Cortex of kidney (tissue), 1 donor: ENCODE measurements around the gene CD4.
"Not testable (repeated sequence)": the region's sequence is repeated elsewhere in the genome, so short reads cannot be mapped to it uniquely, and the experiment has no call there.

Experiments used
- DNase-seq: peaks from one replicate; lab custom pipeline; 2025; lab: John Stamatoyannopoulos, UW

Gene CD4

GRCh38 chr12:6788972-6789924 lies at the start of gene CD4:
Gene CD4 (plus strand): TSS chr12:6789528. CDS start chr12:6800139, 10,611 bp downstream.
- DNase-seq: no peak

- not testable (repeated sequence) for DNase-seq
Measured at GRCh38 chr12:6742080-6742479, 47.2 kb upstream of the CD4 start.

DNA sequence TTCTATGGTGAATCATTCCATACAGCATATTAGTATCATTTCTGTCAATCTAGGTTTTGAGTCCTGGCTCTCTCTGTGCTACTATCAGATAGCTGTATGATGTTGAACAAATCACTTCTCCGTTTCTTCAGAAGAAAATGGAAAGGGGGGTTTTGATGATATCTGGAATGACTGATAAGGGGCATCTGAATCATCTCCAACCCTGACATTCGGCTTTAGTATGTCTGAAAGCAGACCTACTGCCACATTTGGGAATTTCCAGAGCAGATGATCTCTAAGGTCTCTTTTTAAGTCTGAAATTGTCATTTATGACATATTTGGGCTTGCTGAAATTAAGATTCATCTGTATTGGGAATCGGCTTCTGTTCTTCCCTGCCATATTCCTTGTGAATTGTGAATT lies 46.5 kb upstream of the CD4 start:
- DNase-seq: no peak

- not testable (repeated sequence) for DNase-seq
Measured at GRCh38 chr12:6743300-6743699, 46.0 kb upstream of the CD4 start.

GRCh38 chr12:6745741-6746525 lies 43.4 kb upstream of the CD4 start:
- DNase-seq: no peak

- DNase-seq: no peak
Measured at GRCh38 chr12:6747216-6747615, 42.1 kb upstream of the CD4 start.

GRCh38 chr12:6748761-6749160 lies 40.6 kb upstream of the CD4 start:
- no peak for DNase-seq

DNA sequence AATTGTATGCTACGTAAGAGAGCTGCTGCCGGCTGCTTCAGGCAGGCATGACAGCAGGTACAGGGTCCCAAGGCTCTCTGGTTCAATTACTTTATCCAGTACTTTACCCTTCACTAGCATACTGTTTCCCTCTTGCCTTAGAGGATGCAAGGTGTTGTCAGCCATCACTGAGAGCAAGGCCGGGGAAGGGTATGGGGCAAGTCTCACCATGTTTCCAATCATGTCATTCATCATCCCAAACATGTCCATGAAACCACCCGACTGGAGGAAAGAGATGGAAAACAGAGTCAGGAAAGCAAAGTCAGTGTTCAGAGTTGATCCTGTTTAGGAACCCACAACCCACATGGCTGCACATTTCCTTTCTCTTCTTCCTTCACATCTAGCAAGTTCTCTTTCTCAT lies 38.8 kb upstream of the CD4 start:
- DNase-seq: no peak

DNA sequence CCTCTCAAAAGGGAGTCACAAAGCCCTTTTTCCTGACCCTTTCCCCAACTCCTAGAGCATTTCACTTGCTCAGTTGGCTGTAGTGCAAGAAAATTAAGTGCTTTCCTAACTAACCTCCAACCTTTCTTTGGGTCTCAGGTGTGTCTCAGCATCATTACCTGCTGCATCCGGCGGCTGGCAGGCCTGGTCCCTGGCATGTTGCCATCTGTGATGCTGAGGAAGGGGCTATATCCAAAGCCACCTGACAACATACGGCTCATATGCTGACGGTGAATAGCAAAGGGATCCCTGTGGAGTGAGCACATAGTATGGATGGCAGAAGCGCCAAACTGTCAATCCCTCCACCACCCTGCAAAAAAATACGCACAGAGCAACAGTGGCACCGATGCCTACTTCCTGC lies 37.6 kb upstream of the CD4 start:
- no peak for DNase-seq

DNA sequence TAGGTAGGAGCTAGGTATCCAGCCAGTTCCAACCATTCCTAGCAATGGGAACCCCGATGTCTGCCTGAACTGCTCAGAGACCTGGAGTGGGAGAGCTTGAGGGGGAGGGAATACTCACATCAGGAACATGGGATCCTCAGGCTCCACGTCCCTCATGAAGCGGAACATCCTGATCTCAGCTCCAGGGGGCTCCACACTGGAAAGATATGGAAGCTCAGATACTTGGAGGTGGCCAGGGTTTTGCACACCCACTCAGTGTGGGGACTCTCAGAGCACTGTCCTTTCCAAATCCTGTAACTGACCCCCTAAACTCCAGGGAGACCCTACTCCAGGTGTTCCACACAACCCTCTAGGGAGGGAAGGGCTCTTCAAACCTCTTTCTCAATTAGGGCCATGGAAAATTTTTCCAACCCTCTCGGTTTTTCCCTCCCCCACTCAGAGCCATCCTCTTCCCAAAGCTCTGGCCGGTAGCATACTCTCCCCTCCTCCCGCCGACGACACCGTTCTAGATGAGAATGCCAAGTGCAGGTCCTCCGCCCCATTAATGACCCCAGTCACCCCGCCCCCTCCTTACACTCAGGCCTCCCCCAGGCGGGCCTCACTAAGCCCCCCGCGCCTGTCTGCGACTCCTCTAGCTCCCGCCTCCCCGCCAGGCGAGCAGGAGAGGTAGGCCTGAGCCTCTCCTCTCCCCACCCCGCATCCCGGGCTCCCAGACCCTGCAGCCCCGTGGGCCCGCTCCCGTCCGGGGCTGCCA lies 37.0 kb upstream of the CD4 start:
- DNase-seq: no peak

DNA sequence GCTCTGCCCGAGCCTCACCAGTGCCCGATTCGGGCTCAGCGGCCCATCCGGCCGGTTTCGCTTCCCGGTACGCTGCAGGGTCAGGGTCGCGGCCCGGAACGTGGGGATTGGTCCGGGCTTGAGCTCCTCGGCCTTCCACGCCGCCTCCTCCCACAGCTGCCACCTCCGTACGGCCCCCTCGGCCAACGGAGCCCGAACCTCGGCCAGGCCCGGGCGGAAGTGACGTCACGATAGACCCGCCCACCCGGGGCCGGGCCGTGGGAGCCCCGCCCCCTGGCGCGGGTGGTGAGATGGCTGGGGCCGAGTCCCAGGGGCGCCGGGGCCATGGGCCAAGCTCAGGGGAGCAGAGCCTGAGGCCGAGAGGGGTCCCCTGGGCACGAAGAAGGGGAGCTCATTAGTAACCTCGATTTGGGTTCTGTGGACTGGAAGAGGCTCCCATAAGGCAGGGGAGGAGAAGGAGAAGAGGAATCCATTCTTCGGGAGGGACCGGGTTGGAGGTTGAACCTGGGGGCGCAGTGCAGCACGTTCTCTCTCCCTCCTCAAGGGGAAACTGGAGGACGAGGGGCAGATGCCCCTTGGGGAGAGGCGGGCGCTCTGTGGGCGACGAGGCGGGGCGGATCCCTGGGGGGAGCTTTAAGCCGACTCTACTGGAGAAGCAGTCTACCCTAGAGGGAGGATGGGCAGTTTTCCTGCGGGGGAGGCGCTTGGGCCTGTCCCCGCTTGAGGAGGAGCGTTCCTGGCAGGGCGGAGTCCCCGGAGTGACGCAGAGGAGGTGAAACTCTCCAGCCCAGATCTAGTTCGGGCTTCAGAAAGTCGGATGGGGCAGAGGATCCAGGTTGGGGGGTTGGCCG lies 36.2 kb upstream of the CD4 start, which contains the start of gene MLF2:
Gene MLF2 (minus strand): TSS at position 221 of the 851 bp plus-strand sequence. CDS start 807 bp downstream, outside the sequence.
- DNase-seq: peak; percentile 94

DNA sequence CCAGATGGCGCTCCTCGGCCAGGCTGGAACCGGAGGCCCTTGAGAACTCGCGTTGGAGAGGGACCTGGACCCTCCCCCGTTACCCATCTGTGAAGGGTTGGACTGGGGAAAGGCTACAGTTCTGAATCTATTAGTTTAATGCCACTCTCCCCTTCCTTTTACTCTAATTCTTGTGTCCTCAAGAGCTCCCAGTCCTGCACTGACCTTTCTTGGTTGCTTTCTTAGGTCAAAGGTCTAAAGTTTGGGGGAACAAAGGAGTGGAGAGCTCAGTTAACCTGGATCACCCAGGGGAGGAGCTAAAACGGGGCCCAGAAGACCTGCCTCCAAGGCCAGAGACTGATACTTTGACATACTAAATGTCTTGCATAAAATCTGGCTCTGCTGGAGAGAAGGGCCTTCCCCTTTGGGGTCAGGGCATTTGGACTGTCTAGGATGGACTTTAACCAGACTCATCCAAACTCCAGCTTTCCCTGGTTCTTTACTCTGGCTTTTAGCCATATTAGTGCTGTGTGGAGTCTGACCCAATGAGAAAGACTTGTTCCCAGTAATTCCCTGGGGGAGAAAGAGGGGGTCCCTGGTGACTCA lies 35.5 kb upstream of the CD4 start:
- DNase-seq: no peak

- no peak for DNase-seq
Measured at GRCh38 chr12:6754411-6754810, 34.9 kb upstream of the CD4 start.

- no peak for DNase-seq
Measured at GRCh38 chr12:6757028-6757690, 32.2 kb upstream of the CD4 start.

- no peak for DNase-seq
Measured at GRCh38 chr12:6758506-6759095, 30.7 kb upstream of the CD4 start.

DNA sequence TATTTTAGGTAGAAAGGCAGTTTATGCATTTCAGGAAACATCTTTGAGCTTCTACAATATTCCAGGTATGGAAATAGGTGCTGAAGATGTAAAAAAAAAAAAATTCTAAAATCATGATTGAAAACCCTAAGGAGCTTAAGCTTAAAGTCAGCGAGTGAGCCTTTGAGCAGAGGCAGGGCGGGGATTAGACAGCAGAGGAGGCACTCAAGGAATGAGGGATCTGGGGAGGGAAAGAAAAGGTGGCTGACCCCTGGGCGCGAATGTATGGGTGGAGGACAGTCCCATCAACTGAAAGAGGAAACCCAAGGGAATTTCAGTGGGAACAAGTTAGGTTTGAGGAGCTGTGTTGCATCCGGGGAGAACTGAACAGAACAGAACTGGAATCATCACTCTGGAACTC lies 29.6 kb upstream of the CD4 start:
- no peak for DNase-seq

GRCh38 chr12:6763380-6763779 lies 25.9 kb upstream of the CD4 start:
- no peak for DNase-seq

DNA sequence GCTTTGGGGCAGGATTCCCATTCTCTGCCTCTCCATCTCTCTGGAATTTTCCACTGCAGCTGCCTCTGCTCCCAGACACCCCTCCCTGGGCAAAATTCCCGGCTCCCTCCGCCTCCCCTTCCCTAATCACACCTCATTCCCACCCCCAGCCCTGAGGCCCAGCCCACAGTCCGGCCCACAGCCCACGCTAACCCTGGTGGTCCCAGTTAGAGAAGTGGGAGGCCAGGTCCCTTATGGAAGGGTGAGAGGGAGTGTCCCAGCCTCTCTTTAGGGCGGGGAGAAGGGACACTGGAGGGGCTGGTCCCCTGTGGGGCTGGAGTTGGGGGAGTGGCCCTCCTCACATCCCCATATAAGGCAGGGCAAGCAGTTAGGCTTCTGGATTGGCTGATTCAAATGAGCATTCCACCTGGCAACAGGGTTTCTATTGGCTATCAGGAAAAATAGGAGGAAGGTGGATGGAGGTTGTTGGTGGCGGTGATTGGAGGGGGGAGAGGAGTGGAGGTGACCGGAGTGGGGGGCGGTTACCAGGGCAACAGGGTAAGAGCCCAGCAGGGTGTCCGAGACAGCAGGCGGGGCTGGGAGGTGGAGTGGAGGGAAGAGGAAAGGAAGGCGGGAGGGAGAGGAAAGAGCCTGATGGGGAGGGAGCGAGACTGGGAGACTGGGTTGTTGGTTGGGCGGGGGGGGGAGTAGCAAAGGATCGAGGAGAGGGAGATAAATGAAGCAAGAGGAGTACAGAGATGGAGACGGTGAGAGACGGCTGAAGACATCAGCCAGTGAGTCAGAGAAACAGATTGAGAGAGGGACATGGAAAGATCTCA lies 25.1 kb upstream of the CD4 start:
- DNase-seq: no peak

GRCh38 chr12:6765048-6765633 lies 24.2 kb upstream of the CD4 start:
- DNase-seq: no peak
